OCI-LY3 (cell line): ENCODE results near the gene KCNIP4.

ENCODE experiments used
- EZH2phosphoT487 ChIP-seq: fragments of 200-600 bp; shearing (Covaris generic); IDR thresholded peaks from 2 replicates; pipeline ENCODE4 v1.6.1; 2018; ENCODE audit warnings: antibody characterized with exemption, mixed run types, low read depth
- TF ChIP-seq, protein P1 (sequence below): fragments of 200-600, 300-600 bp; sonication (generic); IDR thresholded peaks from 2 replicates; pipeline ENCODE4 v1.5.1; 2014; ENCODE audit warnings: antibody characterized with exemption, low read length, low read depth

DNA sequence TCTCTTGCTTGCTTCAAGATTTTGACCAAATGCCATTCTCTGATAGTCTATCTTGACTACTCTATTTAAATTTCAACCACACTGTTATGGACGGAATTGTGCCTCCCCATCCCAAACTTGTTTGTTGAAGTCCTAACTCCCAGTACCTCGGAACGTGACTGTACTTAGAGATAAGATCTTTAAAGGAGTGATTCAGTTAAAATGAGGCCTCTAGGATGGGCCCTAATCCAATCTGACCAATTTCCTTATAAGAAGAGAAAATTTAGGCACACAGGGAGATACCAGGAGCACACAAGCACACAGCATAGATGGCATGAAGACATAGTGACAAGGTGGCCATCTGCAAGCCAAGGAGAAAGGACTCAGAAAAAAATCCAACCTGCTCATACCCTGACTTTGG is 269.9 kb downstream of the KCNIP4 start:
- TF ChIP-seq EZH2phosphoT487 = no peak
- TF ChIP-seq, protein P1, sequence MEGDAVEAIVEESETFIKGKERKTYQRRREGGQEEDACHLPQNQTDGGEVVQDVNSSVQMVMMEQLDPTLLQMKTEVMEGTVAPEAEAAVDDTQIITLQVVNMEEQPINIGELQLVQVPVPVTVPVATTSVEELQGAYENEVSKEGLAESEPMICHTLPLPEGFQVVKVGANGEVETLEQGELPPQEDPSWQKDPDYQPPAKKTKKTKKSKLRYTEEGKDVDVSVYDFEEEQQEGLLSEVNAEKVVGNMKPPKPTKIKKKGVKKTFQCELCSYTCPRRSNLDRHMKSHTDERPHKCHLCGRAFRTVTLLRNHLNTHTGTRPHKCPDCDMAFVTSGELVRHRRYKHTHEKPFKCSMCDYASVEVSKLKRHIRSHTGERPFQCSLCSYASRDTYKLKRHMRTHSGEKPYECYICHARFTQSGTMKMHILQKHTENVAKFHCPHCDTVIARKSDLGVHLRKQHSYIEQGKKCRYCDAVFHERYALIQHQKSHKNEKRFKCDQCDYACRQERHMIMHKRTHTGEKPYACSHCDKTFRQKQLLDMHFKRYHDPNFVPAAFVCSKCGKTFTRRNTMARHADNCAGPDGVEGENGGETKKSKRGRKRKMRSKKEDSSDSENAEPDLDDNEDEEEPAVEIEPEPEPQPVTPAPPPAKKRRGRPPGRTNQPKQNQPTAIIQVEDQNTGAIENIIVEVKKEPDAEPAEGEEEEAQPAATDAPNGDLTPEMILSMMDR = no peak
